Dendritic cell treated with granulocyte-macrophage colony-stimulating factor and Interleukin-4, amounts not matched to agents 40 ng/mL and 50 ng/mL, for 4 days (primary cell): ENCODE data around the gene ATP2C1.

Experiments
- H3K27ac Mint-ChIP-seq: one replicate; pipeline ENCODE4 v1.8.0; 2022; ENCODE audit warnings: mild to moderate bottlenecking, mixed read lengths
- H3K27me3 Mint-ChIP-seq: one replicate; pipeline ENCODE4 v1.8.0; 2022; ENCODE audit warnings: mild to moderate bottlenecking, mixed read lengths
- H3K36me3 Mint-ChIP-seq: one replicate; pipeline ENCODE4 v1.8.0; 2022; ENCODE audit warnings: low read depth, mixed read lengths
- H3K4me1 Mint-ChIP-seq: one replicate; pipeline ENCODE4 v1.8.0; 2022; ENCODE audit warnings: low read depth, mixed read lengths
- H3K4me3 Mint-ChIP-seq: one replicate; pipeline ENCODE4 v1.8.0; 2022; ENCODE audit warnings: mild to moderate bottlenecking, moderate library complexity, mixed read lengths
- H3K9me3 Mint-ChIP-seq: one replicate; pipeline ENCODE4 v1.8.0; 2022; ENCODE audit warnings: mixed read lengths
- intact Hi-C: fragments of 100-400 bp; cut with micrococcal nuclease; formaldehyde crosslinking; loops from one replicate; pipeline ENCODE4 v1.15.0; 2022

Gene ATP2C1

DNA sequence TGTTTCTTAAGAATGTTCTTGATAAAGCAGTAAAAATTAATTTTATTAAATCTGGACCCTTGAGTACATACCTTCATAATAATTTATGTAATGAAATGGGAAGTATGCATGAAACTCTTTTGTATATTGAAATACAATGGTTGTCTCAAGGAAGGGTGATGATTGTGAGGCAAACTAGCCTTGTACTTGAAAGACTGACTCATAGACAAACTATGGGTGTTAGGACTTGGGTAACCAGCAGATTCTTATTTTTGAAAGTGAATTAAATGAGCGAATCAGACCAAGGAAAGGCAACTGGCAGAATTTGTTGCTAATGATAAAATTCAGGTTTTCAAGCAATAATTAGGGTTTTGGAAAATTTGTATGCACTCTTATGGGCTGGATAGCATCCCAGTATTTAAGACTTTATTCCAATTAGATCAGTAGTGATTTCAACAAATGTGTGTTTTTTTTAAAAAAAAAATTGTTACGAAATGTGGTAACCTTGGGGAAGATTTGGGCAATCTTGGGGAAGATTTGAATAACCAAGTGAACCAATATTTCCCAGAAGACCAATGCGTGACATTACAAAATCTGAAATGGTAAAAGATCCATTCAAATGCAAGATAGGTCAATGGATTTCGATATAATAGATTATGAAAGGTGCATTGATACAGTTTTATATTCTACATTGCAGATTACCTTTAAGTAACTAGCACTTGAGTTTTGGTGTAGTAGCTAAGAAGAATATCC, 42.0 kb downstream of the ATP2C1 start:
- H3K27ac Mint-ChIP-seq: no peak overlapping the region
- no peaks in the 10 kb centered on the region for H3K4me1 Mint-ChIP-seq
- no peak overlapping the region for H3K4me3 Mint-ChIP-seq
- peaks cover 32% of the 10 kb centered on the region for H3K36me3 Mint-ChIP-seq
- no peaks in the 10 kb centered on the region for H3K9me3 Mint-ChIP-seq
- intact Hi-C loops: no loop called here
- H3K27me3 Mint-ChIP-seq: no peaks in the 10 kb centered on the region

DNA sequence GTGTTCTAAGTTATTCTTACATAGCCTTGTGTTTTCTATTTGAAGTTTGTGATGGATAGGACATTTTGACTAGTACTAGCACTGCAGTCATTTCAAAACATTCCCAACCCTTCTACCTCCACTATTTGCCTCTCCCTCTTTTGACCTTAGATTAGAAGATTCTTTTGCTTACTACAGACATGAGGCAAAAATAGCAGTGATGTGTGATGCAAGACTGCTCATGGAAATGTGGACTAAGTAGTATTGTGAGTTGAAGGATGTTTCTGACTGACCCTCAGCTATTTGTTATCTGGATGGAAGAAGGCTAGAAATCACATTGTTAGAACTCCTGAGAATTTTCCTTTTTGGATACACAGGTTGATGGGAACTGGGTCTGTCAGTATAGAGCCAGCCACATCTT, 45.9 kb downstream of the ATP2C1 start:
- H3K4me1 Mint-ChIP-seq: no peaks in the 10 kb centered on the region
- H3K36me3 Mint-ChIP-seq: peaks cover 44% of the 10 kb centered on the region
- no peaks in the 10 kb centered on the region for H3K9me3 Mint-ChIP-seq
- H3K27me3 Mint-ChIP-seq: no peaks in the 10 kb centered on the region
- no peak overlapping the region for H3K27ac Mint-ChIP-seq
- intact Hi-C loops: no loop called here
- H3K4me3 Mint-ChIP-seq: no peak overlapping the region

DNA sequence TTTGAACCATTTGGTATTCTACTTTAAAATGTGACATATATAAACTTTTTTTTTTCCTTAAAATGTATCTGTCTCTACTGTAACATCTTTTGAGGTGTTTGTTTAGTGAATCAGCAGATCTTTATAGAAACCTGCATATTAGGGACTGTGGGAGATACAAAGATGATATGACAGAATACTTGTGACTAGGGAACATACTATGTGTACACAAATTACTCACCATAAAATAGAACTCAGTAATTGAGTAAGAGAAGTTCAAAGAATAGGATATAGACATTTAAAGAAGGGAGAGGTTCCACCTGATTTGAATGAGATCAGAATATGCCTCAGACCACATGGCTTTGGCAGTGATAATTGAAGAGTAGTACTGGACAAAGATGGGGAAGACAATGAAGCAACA, 47.9 kb downstream of the ATP2C1 start:
- no peaks in the 10 kb centered on the region for H3K9me3 Mint-ChIP-seq
- peaks cover 53% of the 10 kb centered on the region for H3K36me3 Mint-ChIP-seq
- no peak overlapping the region for H3K4me3 Mint-ChIP-seq
- H3K4me1 Mint-ChIP-seq: no peaks in the 10 kb centered on the region
- intact Hi-C loops: no loop called here
- no peaks in the 10 kb centered on the region for H3K27me3 Mint-ChIP-seq
- no peak overlapping the region for H3K27ac Mint-ChIP-seq

DNA sequence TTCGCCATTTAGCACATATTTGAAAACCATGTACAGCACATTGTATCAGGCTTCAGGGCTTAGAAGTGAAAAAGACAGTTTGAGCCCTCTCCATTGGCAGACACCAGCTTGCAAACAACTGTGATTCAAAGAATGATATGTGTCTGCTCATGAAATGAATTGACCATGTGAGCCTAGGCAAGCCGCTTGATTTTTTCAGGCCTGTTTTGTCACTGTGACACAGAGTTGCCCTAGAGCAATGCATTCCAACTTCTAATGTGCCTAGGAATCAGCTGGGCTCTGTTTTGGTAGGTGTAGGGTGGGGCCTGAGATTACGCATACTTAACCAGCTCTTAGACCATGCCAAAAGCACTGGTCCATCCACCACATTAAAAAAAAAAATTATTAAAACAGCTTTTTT, 53.0 kb downstream of the ATP2C1 start:
- H3K27ac Mint-ChIP-seq: no peak overlapping the region
- H3K4me3 Mint-ChIP-seq: no peak overlapping the region
- no peaks in the 10 kb centered on the region for H3K9me3 Mint-ChIP-seq
- no peaks in the 10 kb centered on the region for H3K27me3 Mint-ChIP-seq
- intact Hi-C loops: no loop called here
- H3K4me1 Mint-ChIP-seq: no peaks in the 10 kb centered on the region
- H3K36me3 Mint-ChIP-seq: peaks cover 73% of the 10 kb centered on the region

DNA sequence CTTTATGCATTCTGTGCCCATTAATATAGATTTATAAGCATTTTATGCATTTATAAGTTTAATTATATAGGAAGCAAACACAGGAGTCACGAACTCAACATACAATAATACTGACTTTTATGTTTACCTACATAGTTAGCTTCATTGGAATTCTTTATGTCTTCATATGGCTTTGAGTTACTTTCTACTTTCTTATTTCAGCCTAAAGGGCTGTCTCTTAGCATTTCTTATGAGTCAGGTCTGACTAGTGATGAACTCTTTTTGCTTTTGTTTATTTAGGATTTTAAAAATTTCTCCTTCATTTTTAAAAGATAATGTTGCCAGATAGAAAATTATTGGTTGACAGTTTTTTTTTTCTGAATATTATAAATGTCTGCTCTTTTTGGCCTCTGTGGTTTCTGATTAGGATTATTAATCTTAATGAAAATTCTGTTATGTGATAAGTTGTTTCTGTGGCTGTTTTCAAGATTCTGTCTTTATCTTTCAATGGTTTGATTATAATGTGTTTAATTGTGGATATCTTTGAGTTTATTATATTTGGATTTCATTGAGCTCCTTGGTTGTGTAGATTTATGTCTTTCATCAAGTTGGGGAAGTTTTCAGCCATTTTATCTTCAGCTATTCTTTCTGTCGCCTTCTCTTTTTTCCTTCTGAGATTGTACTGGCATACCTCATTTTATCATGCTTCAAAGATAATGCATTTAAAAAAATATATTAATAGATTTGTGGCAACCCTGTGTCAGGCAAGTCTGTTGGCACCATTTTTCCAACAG, 54.3 kb downstream of the ATP2C1 start:
- Mint-ChIP-seq H3K27ac (no peak overlapping the region), H3K27me3 (no peaks in the 10 kb centered on the region), H3K36me3 (peaks cover 67% of the 10 kb centered on the region), H3K4me1 (no peaks in the 10 kb centered on the region), H3K4me3 (no peak overlapping the region), H3K9me3 (no peaks in the 10 kb centered on the region)
- intact Hi-C loops: no loop called here

DNA sequence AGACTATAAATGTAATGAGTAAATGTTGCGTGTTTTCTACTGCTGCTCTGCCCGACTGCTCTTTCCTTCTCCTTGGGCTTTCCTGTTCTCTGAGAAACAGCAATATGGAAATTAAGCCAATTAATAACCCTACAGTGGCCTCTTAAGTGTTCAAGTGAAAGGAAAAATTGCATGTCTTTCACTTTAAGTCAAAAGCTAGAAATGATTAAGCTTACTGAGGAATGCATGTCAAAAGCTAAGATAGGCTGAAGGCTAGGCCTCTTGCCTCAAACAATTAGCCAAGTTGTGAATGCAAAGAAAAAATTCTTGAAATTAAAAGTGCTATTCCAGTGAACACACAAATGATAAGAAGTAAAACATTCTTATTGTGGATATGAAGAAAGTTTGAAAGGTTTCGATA, 55.0 kb downstream of the ATP2C1 start:
- Mint-ChIP-seq H3K4me1 (no peaks in the 10 kb centered on the region), H3K27me3 (no peaks in the 10 kb centered on the region), H3K27ac (no peak overlapping the region), H3K9me3 (no peaks in the 10 kb centered on the region), H3K36me3 (peaks cover 67% of the 10 kb centered on the region), H3K4me3 (no peak overlapping the region)
- intact Hi-C loops: no loop called here

DNA sequence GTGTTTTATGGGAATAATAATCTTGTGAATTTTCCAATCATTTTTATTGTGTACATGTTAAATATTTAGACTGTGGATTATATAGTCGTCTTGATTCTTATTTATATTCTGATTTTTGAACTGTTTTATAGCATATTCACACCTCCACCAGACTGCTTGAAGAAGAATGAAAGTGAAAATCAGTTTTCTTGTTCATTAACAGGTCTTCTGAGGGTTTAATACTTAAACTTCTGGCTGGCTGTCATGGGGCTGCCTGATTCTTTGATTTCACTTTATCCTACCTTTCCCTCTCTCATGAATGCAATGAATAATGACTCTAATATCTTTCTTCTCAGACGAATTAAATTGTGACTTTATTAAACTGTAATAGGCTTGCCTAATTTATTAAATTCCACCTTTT, 56.2 kb downstream of the ATP2C1 start:
- H3K27ac Mint-ChIP-seq: no peak overlapping the region
- peaks cover 70% of the 10 kb centered on the region for H3K36me3 Mint-ChIP-seq
- intact Hi-C loops: no loop called here
- H3K27me3 Mint-ChIP-seq: no peaks in the 10 kb centered on the region
- H3K4me1 Mint-ChIP-seq: no peaks in the 10 kb centered on the region
- H3K9me3 Mint-ChIP-seq: no peaks in the 10 kb centered on the region
- H3K4me3 Mint-ChIP-seq: no peak overlapping the region

DNA sequence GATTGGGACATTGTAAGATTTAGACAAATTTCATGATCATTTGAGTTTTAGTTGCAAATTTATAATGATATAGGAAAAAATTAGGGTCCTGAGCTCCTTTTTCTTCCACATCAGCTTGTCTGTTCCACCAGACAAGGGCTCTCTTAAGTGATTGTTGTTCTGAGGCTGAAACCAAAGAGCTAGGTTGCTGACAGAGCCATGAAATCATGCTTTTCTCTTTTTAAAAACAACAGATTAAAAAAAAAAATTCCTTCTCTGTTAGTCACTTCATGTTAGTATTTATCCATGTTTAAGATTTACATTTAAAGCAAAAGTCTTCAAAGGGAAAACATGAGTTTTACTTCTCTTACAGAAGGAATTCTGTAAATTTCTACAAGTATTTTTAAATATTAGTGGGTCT, 56.8 kb downstream of the ATP2C1 start:
- Mint-ChIP-seq H3K27me3 (no peaks in the 10 kb centered on the region), H3K4me1 (no peaks in the 10 kb centered on the region), H3K4me3 (no peak overlapping the region), H3K9me3 (no peaks in the 10 kb centered on the region), H3K36me3 (peaks cover 70% of the 10 kb centered on the region), H3K27ac (no peak overlapping the region)
- intact Hi-C loops: no loop called here

DNA sequence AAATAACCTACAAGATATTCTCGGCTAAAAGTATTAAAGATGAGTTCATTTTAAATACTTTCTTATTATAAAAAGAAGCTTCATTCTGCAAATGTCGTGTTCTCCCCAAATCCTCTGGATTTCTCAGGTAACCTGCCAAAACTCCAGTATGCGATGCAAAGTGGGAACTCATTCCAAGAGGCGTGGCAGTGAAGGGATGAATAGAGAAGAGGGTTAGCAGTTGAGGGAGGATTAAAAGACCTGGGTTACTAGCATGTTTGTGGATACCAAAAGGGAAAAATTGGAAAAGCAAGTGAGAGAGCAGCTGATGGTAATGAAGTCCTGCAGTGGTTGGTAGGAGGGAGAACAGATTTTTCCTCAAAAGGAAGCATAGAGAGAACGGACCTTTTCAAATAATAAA, 61.6 kb downstream of the ATP2C1 start:
- peaks cover 59% of the 10 kb centered on the region for H3K36me3 Mint-ChIP-seq
- intact Hi-C loops: no loop called here
- H3K4me3 Mint-ChIP-seq: no peak overlapping the region
- H3K27me3 Mint-ChIP-seq: no peaks in the 10 kb centered on the region
- H3K4me1 Mint-ChIP-seq: no peaks in the 10 kb centered on the region
- H3K27ac Mint-ChIP-seq: no peak overlapping the region
- H3K9me3 Mint-ChIP-seq: no peaks in the 10 kb centered on the region

DNA sequence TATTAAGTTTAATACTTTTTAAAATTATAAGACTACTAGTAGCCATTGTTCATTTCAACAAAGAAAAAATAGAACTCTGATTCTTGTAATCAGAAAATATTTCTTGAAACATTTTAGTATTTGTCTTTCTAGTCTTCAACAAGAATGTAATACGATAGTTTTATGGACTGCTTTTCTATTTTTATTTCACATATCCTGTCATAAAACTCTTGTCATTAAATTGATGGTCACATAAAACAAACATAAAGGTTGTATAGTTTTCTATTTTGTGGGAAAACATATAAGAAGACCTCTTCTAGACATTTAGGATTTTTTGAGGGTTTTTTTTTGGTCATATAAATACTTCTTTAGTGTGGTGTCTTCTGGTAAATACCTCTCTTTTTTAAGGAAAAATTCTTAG, 62.4 kb downstream of the ATP2C1 start:
- H3K27ac Mint-ChIP-seq: no peak overlapping the region
- no peaks in the 10 kb centered on the region for H3K4me1 Mint-ChIP-seq
- intact Hi-C loops: no loop called here
- no peak overlapping the region for H3K4me3 Mint-ChIP-seq
- H3K36me3 Mint-ChIP-seq: peaks cover 65% of the 10 kb centered on the region
- H3K27me3 Mint-ChIP-seq: no peaks in the 10 kb centered on the region
- no peaks in the 10 kb centered on the region for H3K9me3 Mint-ChIP-seq

DNA sequence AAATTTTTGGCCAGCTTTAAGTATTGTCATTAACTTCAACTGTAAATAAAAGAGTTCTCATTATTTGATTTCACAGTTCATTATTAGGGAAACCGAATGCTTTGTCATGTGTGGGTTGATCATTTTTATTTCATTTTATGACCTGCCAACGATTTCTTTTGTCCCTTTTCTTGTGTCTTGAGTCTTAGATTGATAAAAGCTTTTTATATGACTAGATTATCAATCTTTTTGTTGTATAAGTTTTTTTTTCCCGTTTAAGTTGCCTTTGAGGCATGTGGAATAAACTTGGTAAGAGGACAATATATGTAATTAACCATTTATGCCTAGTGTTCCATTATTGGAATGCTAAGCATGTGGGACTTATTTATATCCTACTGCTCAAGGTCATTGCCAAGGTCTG, 62.8 kb downstream of the ATP2C1 start:
- Mint-ChIP-seq H3K4me1 (no peaks in the 10 kb centered on the region), H3K27ac (no peak overlapping the region), H3K9me3 (no peaks in the 10 kb centered on the region), H3K4me3 (no peak overlapping the region), H3K36me3 (peaks cover 65% of the 10 kb centered on the region), H3K27me3 (no peaks in the 10 kb centered on the region)
- intact Hi-C loops: no loop called here

DNA sequence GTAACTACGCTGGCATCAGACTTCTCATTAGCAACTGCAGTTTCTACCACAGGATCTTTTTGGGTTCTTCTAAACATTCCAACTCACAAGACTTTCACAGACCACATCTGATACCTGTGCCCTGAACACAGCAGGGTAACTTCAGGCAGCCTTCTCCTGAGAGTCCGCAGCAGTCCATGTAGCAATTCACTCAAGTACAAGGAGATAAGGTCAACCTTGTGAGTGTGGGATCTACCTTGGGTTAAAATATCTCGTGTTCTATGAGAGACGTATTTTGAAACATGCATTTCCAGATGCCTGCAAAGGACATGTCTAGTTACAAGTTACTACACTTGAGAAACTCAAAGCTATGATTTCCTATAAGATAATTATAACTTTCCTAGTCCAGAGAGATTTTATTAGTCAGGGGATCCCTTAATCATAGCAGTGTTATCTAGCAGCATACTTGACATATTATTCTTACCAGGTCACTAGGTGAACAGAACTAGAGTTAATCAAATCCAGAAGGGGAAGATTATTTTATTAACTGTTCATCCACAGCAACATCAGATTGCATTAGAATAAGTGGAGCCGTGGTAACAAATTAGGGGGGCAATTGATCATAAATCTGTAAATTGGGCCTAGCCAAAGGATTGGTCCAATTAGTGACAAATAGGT, 66.4 kb downstream of the ATP2C1 start:
- no peaks in the 10 kb centered on the region for H3K27me3 Mint-ChIP-seq
- H3K9me3 Mint-ChIP-seq: no peaks in the 10 kb centered on the region
- no peak overlapping the region for H3K27ac Mint-ChIP-seq
- no peak overlapping the region for H3K4me3 Mint-ChIP-seq
- intact Hi-C loops: loop anchor here (1.0 kb wide), 1 partner anchor 11 kb away; no protein-coding TSS in a partner anchor
- H3K36me3 Mint-ChIP-seq: peaks cover 47% of the 10 kb centered on the region
- no peaks in the 10 kb centered on the region for H3K4me1 Mint-ChIP-seq

DNA sequence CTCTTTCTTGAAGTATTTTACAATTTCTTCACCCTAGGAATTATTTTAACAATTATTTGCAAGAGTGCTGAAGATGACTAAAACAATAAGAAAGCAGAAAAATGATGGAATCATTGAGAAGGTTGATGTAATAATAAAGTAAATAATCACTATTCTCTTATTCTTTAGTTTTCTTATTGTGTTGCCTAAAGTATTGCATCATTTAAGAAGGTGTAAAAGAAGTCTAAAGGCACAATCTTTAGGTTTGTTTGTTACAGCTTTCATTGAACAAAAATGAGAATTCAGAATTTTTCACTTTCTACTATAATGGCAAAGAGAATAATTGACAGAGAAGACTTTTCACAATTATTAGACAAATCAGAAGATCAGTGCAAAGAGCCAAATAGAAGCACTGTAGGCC, 67.6 kb downstream of the ATP2C1 start:
- intact Hi-C loops: no loop called here
- Mint-ChIP-seq H3K9me3 (no peaks in the 10 kb centered on the region), H3K27me3 (no peaks in the 10 kb centered on the region)

DNA sequence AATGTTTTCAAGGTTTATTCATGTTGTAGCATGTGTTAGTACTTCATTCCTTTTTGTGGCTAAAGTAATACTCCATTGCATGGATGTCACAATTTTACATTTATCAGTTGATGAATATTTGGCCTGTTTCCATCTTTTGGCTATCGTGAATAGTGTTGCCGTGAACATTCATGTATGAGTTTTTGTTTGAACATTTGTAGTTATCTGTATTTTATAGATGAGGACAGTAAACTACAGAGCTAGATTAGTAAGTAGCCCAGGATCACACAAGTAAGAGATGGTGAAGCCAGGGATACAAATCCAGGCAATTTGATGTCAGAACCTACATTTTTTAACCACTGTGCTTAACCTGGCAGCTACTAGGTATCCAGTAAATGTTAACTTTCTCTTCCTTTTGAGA, 69.6 kb downstream of the ATP2C1 start:
- H3K9me3 Mint-ChIP-seq: no peaks in the 10 kb centered on the region
- no peak overlapping the region for H3K27ac Mint-ChIP-seq
- peaks cover 69% of the 10 kb centered on the region for H3K36me3 Mint-ChIP-seq

More for the DNA sequence above, 67.6 kb downstream of the ATP2C1 start:
- no peak overlapping the region for H3K27ac Mint-ChIP-seq
- no peak overlapping the region for H3K4me3 Mint-ChIP-seq
- peaks cover 49% of the 10 kb centered on the region for H3K36me3 Mint-ChIP-seq
- H3K4me1 Mint-ChIP-seq: no peaks in the 10 kb centered on the region

More for the DNA sequence above, 69.6 kb downstream of the ATP2C1 start:
- H3K4me3 Mint-ChIP-seq: no peak overlapping the region
- no peaks in the 10 kb centered on the region for H3K27me3 Mint-ChIP-seq
- H3K4me1 Mint-ChIP-seq: no peaks in the 10 kb centered on the region
- intact Hi-C loops: no loop called here
